ENCODE measurements around the gene FCER2. TPM values are rescaled to one million over a fixed set of nuclear protein-coding genes. Genes with fewer than 3 reads are reported as not detected.
"Not testable (repeated sequence)": the region's sequence is repeated elsewhere in the genome, so short reads cannot be mapped to it uniquely, and the experiment has no call there.

FCER2 gene
- total and polyA plus RNA-seq, 4 donors = 0.14 TPM; not detected in 3

GRCh38 chr19:7746903-7747884, 45.3 kb upstream of the FCER2 start, which contains the start of gene CD209:
CD209 (minus strand) TSS chr19:7747534; CDS start chr19:7747511, 23 bp downstream.
- Histone ChIP-seq H3K36me3 (ENCODE audit: control insufficient read depth in 4 of 4, insufficient read depth in 3 of 4, low read depth in 1 of 4, low read length in 3 of 4) (no peaks in the 10 kb centered on the region), H3K27ac (ENCODE audit: low read depth in 1 of 2, low read length in 2 of 2) (no peak within 1 kb of the TSS), H3K4me3 (ENCODE audit: low read depth in 1 of 3, low read length in 3 of 3) (no peak within 1 kb of the TSS), H3K27me3 (ENCODE audit: control insufficient read depth in 4 of 4, insufficient read depth in 4 of 4, low read length in 3 of 4) (no peaks in the 10 kb centered on the region), H3K4me1 (ENCODE audit: control insufficient read depth in 4 of 4, insufficient read depth in 4 of 4, low read length in 3 of 4) (no peaks in the 10 kb centered on the region), H3K9me3 (ENCODE audit: control insufficient read depth in 4 of 4, low read length in 3 of 4) (peaks cover 0 to 3% (median 0%) of the 10 kb centered on the region in 4 donors), H3K9ac (ENCODE audit: low read depth in 1 of 2, low read length in 2 of 2) (no peak within 1 kb of the TSS)
- no peak for DNase-seq (ENCODE audit: low spot score)
- WGBS = 73% methylated on average over 7 of the region's 7 CpGs
- TF ChIP-seq YY1 (IDR thresholded peaks at IDR 0.05) (no peak), NR2F2 (IDR thresholded peaks at IDR 0.05) (no peak), EGR1 (IDR thresholded peaks at IDR 0.05; ENCODE audit: low read depth in 2 of 2) (no peak), REST (IDR thresholded peaks at IDR 0.05) (no peak), RAD21 (IDR thresholded peaks at IDR 0.05) (no peak)

- not testable (repeated sequence) for H3K9ac ChIP-seq (ENCODE audit: low read depth in 1 of 2, low read length in 2 of 2); H3K9me3 ChIP-seq (ENCODE audit: control insufficient read depth in 4 of 4, low read length in 3 of 4); H3K27me3 ChIP-seq (ENCODE audit: control insufficient read depth in 4 of 4, insufficient read depth in 4 of 4, low read length in 3 of 4); H3K27ac ChIP-seq (ENCODE audit: low read depth in 1 of 2, low read length in 2 of 2); H3K36me3 ChIP-seq (ENCODE audit: control insufficient read depth in 4 of 4, insufficient read depth in 3 of 4, low read depth in 1 of 4, low read length in 3 of 4); H3K4me3 ChIP-seq (ENCODE audit: low read depth in 1 of 3, low read length in 3 of 3); DNase-seq (ENCODE audit: low spot score); H3K4me1 ChIP-seq (ENCODE audit: control insufficient read depth in 4 of 4, insufficient read depth in 4 of 4, low read length in 3 of 4)
- WGBS = 72% methylated on average over 4 of the region's 4 CpGs
These were observed 44.4 kb upstream of the FCER2 start for GRCh38 chr19:7746306-7746705.

DNA sequence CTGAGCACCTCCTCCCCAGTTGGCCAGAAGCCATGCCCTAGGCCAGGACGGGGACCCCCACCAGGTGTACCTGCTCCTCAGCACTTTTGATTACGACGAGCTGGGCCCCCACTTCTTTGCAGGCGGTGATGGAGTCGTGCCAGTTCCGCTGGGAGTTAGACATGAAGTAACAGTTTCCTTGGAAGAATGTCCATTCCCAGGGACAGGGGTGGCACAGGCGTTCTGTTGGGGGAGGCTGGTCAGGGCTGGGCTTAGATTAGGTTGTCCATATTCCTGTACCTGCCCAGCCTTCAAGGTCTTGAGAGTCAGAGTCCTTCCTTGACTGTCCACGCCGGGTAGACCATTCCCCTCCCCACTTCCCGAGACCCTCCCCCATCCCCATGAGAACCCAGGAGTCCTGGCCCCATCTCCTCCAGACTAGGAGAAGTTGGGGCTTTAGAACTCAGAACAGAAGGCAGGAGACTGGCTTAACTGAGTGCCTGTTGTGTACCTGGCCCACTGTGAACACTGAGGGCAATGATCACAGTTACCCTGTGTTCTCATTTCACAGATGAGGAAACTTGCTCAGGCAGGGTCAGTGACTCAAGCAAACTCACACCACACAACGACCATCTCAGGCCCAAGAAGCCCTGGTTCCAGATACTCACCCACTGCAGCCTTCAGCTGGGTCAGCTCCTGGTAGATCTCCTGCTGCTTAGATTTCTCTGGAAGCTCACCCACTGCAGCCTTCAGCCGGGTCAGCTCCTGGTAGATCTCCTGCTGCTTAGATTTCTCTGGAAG, 43.1 kb upstream of the FCER2 start:
- no peak for DNase-seq (ENCODE audit: low spot score)
- Histone ChIP-seq H3K36me3 (ENCODE audit: control insufficient read depth in 4 of 4, insufficient read depth in 3 of 4, low read depth in 1 of 4, low read length in 3 of 4) (no peaks in the 10 kb centered on the region), H3K4me3 (ENCODE audit: low read depth in 1 of 3, low read length in 3 of 3) (no peak overlapping the region), H3K27me3 (ENCODE audit: control insufficient read depth in 4 of 4, insufficient read depth in 4 of 4, low read length in 3 of 4) (no peaks in the 10 kb centered on the region), H3K4me1 (ENCODE audit: control insufficient read depth in 4 of 4, insufficient read depth in 4 of 4, low read length in 3 of 4) (no peaks in the 10 kb centered on the region), H3K9me3 (ENCODE audit: control insufficient read depth in 4 of 4, low read length in 3 of 4) (no peaks in the 10 kb centered on the region), H3K27ac (ENCODE audit: low read depth in 1 of 2, low read length in 2 of 2) (no peak overlapping the region), H3K9ac (ENCODE audit: low read depth in 1 of 2, low read length in 2 of 2) (no peak overlapping the region)
- WGBS = 75% methylated on average over 12 of the region's 12 CpGs
- TF ChIP-seq GABPA (IDR thresholded peaks at IDR 0.05 in 1 of 2, conservative IDR thresholded peaks at IDR 0.05 in 1 of 2) = no peak
- TF ChIP-seq, protein P1, sequence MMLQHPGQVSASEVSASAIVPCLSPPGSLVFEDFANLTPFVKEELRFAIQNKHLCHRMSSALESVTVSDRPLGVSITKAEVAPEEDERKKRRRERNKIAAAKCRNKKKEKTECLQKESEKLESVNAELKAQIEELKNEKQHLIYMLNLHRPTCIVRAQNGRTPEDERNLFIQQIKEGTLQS (IDR thresholded peaks at IDR 0.05) = no peak
- TF ChIP-seq HNF4G (IDR thresholded peaks at IDR 0.05) = no peak
- no peak for TF ChIP-seq FOXA1 (IDR thresholded peaks at IDR 0.05)
- TF ChIP-seq, protein P2, sequence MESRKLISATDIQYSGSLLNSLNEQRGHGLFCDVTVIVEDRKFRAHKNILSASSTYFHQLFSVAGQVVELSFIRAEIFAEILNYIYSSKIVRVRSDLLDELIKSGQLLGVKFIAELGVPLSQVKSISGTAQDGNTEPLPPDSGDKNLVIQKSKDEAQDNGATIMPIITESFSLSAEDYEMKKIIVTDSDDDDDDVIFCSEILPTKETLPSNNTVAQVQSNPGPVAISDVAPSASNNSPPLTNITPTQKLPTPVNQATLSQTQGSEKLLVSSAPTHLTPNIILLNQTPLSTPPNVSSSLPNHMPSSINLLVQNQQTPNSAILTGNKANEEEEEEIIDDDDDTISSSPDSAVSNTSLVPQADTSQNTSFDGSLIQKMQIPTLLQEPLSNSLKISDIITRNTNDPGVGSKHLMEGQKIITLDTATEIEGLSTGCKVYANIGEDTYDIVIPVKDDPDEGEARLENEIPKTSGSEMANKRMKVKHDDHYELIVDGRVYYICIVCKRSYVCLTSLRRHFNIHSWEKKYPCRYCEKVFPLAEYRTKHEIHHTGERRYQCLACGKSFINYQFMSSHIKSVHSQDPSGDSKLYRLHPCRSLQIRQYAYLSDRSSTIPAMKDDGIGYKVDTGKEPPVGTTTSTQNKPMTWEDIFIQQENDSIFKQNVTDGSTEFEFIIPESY (IDR thresholded peaks at IDR 0.05) = no peak
- TF ChIP-seq FOXA2 (IDR thresholded peaks at IDR 0.05) = no peak
- TF ChIP-seq NR2F2 (IDR thresholded peaks at IDR 0.05) = no peak

Data from liver (tissue), 9 donors.